ENCODE results near the gene ATP7B. TPM values are rescaled to one million over a fixed set of nuclear protein-coding genes. Genes with fewer than 3 reads are reported as not detected.

The ATP7B gene
- total RNA-seq: 1.4 and 2.8 TPM in 2 replicates

DNA sequence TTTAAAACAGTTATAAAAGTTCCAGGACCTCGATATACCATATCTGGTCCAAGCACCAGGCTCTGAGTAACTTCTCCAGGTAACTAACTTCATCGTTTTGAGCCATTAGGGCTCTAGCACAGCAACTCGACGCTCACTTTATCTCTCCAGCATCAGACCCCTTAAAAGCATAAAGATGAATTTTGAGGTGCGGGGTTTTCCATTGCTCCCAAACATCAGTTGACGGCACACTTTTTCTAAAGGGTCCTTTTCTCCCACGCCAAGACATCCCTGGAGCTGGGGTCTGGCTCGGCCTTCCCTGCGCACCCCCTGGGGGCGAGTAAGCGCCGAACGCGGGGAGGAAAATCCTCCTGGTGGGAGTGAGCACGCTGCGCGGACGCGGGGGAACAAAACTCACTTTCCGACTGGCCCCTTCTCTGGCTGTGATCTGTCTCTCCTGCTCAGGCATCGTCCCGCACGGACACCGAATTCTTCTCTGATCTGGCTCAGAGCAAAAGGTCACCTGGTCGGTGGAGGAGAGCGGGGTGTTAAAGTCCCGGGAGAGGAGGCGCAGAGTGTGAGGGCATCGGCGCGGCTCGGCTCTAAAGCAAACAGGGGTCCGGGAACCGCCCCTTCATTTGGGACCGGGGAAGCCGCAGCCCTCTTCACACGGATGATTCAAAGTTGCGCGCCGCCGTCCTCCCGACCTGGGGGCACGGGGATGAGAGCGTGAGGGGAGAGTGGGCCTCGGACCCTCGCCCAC lies at the start of gene ATP7B:
Gene ATP7B, minus strand, starts transcription at position 561 of the 742 bp plus-strand sequence. Its CDS starts 113 bp downstream, at position 448.

DNA sequence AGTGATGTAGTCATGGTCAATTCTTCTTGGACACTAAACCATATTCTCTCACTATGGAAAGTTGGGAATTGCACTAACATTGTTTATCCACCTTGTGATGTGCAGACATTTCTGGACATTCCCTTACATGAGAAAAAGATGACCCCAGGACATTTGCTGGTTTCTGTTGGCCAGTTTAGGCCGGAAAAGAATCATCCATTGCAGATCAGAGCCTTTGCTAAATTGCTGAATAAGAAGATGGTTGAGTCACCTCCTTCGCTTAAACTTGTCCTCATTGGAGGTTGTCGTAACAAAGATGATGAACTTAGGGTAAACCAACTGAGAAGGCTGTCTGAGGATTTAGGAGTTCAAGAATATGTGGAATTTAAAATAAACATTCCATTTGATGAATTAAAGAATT lies 13.2 kb upstream of the ATP7B start, which contains the start of gene UTP14C:
Gene UTP14C, plus strand, starts transcription at position 211 of the 400 bp plus-strand sequence. CDS start 4,114 bp downstream, outside the sequence.

GRCh38 chr13:52011632-52012511 lies 622 bp upstream of the ATP7B start, which contains the start of gene ALG11:
Gene ALG11, plus strand, starts transcription at chr13:52012398. Its CDS starts 21 bp downstream, at chr13:52012419.

Other genes with a start within 250 kb of the ATP7B start
- gene DHRS12, start 207.3 kb downstream of the ATP7B start, total RNA-seq: 1.9 and 3.3 TPM in 2 replicates
- not detected in 2 replicates for gene TMEM272, start 166.3 kb downstream of the ATP7B start, total RNA-seq
- gene CCDC70, start 149.5 kb downstream of the ATP7B start, total RNA-seq: not detected in 2 replicates
- 28.5 and 34.4 TPM in 2 replicates for gene ALG11, start 948 bp upstream of the ATP7B start, total RNA-seq
- gene UTP14C, start 13.2 kb upstream of the ATP7B start, total RNA-seq: 14.3 and 20.8 TPM in 2 replicates
- under 0.01 TPM in 1 of 2 replicates, not detected in the other for gene NEK5, start 117.6 kb upstream of the ATP7B start, total RNA-seq
- gene NEK3, start 148.1 kb upstream of the ATP7B start, total RNA-seq: 9.4 and 14.0 TPM in 2 replicates